ENCODE data around the gene MROH9. TPM values are rescaled to one million over a fixed set of nuclear protein-coding genes. Genes with fewer than 3 reads are reported as not detected.

The MROH9 gene, protein sequence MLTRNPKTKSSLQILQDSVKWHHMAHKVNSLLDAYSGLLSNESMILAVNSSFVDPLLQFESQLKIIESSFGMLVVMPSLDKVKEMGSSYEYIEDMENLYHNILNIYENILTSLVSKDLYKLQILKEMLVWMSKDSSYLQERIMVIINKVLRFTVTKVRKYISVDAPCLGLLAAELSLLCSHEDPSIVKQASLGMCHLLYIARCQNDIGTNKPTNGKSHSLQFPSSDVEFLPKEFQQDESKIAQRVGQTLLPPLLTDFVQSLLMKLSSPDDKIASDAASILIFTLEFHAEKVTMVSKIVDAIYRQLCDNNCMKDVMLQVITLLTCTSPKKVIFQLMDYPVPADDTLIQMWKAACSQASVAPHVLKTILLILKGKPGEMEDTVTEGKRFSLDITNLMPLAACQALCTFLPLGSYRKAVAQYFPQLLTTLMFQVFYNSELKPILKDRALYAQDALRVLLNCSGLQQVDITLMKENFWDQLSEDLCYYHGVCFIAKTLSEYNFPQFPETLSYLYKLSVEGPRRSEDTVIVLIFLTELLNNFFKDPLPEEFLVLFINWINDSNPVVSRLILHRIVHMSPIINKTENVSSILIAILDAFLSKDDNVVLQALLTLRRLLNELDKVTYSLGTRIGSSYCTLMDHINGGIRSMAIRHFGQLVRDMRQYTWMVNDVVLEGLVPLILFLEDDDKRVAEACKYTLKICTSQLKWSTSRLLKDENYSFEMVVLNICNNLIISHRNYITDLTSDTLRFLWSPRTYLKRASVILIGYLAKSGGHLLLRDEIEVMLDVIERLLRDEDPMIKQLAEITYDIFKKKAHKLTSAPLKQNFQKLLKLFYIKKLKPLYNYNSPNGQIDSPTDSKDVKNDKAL
- total RNA-seq (2021; fragmentation: NEBNext Ultra II Directional; extraction: Animal tissue kit (Norgen Biotek cat#: 25700)) = under 1 TPM in 3 of 6 experiments, not detected in 3; 0.10 to 0.17 (median 0.11) TPM
- long read RNA-seq = 0 reads

DNA sequence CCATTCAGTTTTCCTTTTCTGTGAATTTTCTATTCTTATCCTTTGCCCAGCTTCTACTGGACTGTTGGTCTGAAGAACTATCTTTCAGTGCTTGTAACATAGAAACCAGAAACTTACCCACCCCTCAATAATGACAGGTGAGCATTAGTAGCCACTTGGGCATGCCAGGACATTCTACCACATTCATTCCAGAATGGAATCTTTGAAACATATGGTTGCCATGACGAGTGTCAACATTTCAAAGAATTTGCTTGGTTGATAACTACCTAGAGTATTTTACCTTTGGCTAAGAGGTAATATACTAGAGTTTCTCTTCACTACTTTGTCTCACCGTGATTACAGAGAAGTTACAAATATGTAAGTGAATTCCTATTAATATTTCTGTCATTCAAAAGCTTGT, at the start of gene MROH9:
Gene MROH9 (plus strand): TSS at position 304 of the 400 bp plus-strand sequence. CDS start 10,023 bp downstream, outside the sequence.
- peaks cover 5% of the 10 kb centered on the region for H3K36me3 Mint-ChIP-seq (ENCODE audit: low read depth)
- no peaks in the 10 kb centered on the region; the same call in 1 of the 2 replicates for H3K9me3 Mint-ChIP-seq
- no peak within 1 kb of the TSS for H3K4me3 Mint-ChIP-seq
- H3K27ac Mint-ChIP-seq = no peak within 1 kb of the TSS
- peaks cover 13% of the 10 kb centered on the region for H3K4me1 Mint-ChIP-seq (ENCODE audit: low read depth)
- TF ChIP-seq, protein P1, sequence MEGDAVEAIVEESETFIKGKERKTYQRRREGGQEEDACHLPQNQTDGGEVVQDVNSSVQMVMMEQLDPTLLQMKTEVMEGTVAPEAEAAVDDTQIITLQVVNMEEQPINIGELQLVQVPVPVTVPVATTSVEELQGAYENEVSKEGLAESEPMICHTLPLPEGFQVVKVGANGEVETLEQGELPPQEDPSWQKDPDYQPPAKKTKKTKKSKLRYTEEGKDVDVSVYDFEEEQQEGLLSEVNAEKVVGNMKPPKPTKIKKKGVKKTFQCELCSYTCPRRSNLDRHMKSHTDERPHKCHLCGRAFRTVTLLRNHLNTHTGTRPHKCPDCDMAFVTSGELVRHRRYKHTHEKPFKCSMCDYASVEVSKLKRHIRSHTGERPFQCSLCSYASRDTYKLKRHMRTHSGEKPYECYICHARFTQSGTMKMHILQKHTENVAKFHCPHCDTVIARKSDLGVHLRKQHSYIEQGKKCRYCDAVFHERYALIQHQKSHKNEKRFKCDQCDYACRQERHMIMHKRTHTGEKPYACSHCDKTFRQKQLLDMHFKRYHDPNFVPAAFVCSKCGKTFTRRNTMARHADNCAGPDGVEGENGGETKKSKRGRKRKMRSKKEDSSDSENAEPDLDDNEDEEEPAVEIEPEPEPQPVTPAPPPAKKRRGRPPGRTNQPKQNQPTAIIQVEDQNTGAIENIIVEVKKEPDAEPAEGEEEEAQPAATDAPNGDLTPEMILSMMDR (IDR thresholded peaks at IDR 0.05) = no peak
- no peak for DNase-seq
- no peaks in the 10 kb centered on the region for H3K27me3 Mint-ChIP-seq (ENCODE audit: insufficient read depth)

DNA sequence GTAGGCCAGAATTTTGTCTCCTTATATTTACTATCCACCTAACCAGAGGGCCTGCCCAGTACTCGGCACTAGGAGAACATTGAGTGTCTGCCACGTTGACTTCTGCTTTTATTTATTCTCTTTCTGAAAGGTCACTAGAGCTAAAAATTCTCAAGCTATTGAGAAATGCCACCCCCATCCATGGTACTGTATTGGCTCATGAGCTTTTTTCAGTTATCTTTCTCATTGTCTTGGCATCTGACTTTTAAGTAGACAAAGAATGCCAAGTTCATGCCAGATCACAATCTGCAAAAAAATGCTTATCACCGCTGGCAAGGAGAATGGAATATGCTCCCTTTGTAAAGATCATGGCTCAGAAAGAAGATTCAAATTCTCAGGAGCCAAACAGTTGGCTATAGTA, 49.8 kb upstream of the MROH9 start:
- TF ChIP-seq, protein P1 (IDR thresholded peaks at IDR 0.05) = no peak
- peak; percentile 43 for DNase-seq
- Mint-ChIP-seq H3K4me1 (ENCODE audit: low read depth) (peaks cover 40% of the 10 kb centered on the region), H3K9me3 (peaks cover 5% of the 10 kb centered on the region; the same call in 1 of the 2 replicates), H3K27me3 (ENCODE audit: insufficient read depth) (no peaks in the 10 kb centered on the region; the same call in 1 of the 2 replicates), H3K4me3 (no peak overlapping the region), H3K36me3 (ENCODE audit: low read depth) (peaks cover 13% of the 10 kb centered on the region), H3K27ac (peak overlapping the region; percentile 54)

DNA sequence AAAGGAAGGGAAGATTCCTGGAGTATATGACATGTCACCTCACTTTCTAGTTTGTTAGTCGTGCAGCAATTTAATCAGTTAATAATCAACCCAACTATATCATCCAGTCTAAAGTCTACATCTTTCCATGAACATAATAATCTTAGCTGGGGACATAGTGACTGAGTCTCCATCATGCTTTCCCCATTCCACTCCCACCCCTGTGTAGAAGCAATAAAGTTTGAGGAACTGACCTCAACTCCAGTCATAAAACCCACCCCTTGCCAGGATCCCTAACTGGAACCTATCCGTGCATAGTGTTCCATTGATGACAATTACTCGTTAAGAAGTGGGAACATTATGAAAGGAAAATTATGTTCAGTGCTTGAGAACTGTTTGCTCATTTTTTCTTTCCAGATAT, 48.9 kb upstream of the MROH9 start:
- TF ChIP-seq, protein P1 (IDR thresholded peaks at IDR 0.05) = no peak
- no peak overlapping the region for H3K4me3 Mint-ChIP-seq
- peaks cover 35% of the 10 kb centered on the region for H3K4me1 Mint-ChIP-seq (ENCODE audit: low read depth)
- peaks cover 5% of the 10 kb centered on the region; the same call in 1 of the 2 replicates for H3K9me3 Mint-ChIP-seq
- no peak overlapping the region for H3K27ac Mint-ChIP-seq
- no peaks in the 10 kb centered on the region; the same call in 1 of the 2 replicates for H3K27me3 Mint-ChIP-seq (ENCODE audit: insufficient read depth)
- DNase-seq = no peak
- H3K36me3 Mint-ChIP-seq (ENCODE audit: low read depth) = peaks cover 23% of the 10 kb centered on the region

- no peak overlapping the region for H3K4me3 Mint-ChIP-seq
- peaks cover 23% of the 10 kb centered on the region for H3K36me3 Mint-ChIP-seq (ENCODE audit: low read depth)
- H3K9me3 Mint-ChIP-seq = peaks cover 5% of the 10 kb centered on the region; the same call in 1 of the 2 replicates
- no peak overlapping the region for H3K27ac Mint-ChIP-seq
- peaks cover 23% of the 10 kb centered on the region for H3K4me1 Mint-ChIP-seq (ENCODE audit: low read depth)
- TF ChIP-seq, protein P1 (IDR thresholded peaks at IDR 0.05) = no peak
- no peak for DNase-seq
- H3K27me3 Mint-ChIP-seq (ENCODE audit: insufficient read depth) = no peaks in the 10 kb centered on the region; the same call in 1 of the 2 replicates
Measured at GRCh38 chr1:170887726-170888125, 47.6 kb upstream of the MROH9 start.

GRCh38 chr1:170891872-170892271, 43.5 kb upstream of the MROH9 start:
- Mint-ChIP-seq H3K36me3 (ENCODE audit: low read depth) (0 out of 2 replicates have a peak, but pooled peaks cover 11% of the 10 kb centered on the region), H3K4me1 (ENCODE audit: low read depth) (peaks cover 37% of the 10 kb centered on the region), H3K4me3 (no peak overlapping the region), H3K27ac (no peak overlapping the region), H3K9me3 (no peaks in the 10 kb centered on the region), H3K27me3 (ENCODE audit: insufficient read depth) (no peaks in the 10 kb centered on the region)
- TF ChIP-seq, protein P1 (IDR thresholded peaks at IDR 0.05) = no peak
- no peak for DNase-seq
